Muscle of arm (tissue), 12 donors: ENCODE measurements around the gene TOMM22. TPM values are rescaled to one million over a fixed set of nuclear protein-coding genes. Genes with fewer than 3 reads are reported as not detected.

Source experiments
- DNase-seq: peaks from one replicate; pipeline ENCODE4 v3.0.0-alpha.2; 2013
- polyA plus RNA-seq, 12 donors: library from polyadenylated mRNA; unstranded; fragments of 120-200 nt; gene quantifications; one replicate each; pipeline ENCODE4 v1.2.1, GENCODE V29; 2013; ENCODE audit not compliant: insufficient read length in 12 of 12

The TOMM22 gene
- polyA plus RNA-seq, 12 donors: 63.9 to 88.3 (median 83.5) TPM; not detected in 1

- DNase-seq: no peak
These were observed 29.1 kb downstream of the TOMM22 start for GRCh38 chr22:38710866-38711265.

- no peak for DNase-seq
These were observed 30.9 kb downstream of the TOMM22 start for GRCh38 chr22:38712486-38713207.

DNA sequence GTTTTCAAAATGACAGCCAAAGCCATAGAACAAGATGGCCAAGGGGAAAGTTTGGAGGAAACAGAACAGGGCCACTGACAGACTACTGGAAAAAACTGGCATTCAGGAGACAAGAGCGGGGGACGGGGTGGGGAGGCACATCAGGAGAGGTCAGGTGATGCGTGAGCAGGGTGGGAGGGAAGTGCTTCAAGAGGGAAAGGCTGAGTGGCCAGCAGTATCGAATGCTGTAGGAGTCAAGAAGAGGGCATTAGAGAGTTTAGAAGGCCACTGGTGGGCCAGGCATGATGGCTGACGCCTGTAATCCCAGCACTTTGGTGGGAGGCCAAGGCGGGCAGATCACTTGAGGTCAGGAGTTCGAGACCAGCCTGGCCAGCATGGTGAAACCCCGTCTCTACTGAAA, 32.2 kb downstream of the TOMM22 start:
- DNase-seq: no peak

- no peak for DNase-seq
These were observed 33.5 kb downstream of the TOMM22 start for GRCh38 chr22:38715176-38715764.

- no peak for DNase-seq
These were observed 34.1 kb downstream of the TOMM22 start for GRCh38 chr22:38715852-38716251.

DNA sequence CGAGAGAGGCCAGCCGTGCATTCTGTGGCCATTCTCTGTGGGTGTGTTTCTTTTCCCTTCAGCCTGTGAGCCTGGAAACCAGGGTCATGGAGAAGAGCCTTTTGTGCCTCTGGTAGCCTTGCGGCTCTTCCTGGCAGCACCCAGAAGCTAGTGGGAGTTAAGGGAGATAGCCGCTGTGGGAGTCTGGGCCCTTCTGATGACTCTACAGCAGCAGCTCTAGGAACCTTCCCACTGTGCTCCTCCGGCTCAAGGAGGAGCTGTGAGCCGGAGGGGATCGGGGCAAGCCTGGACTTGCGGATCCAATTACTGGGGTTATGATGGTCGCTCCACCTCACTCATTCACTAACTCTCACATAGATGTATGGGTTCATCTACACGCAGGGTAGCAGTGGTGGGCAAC, 34.5 kb downstream of the TOMM22 start:
- DNase-seq: no peak

- no peak for DNase-seq
These were observed 35.1 kb downstream of the TOMM22 start for GRCh38 chr22:38716826-38717225.

- no peak for DNase-seq
These were observed 35.5 kb downstream of the TOMM22 start for GRCh38 chr22:38717244-38717643.

DNA sequence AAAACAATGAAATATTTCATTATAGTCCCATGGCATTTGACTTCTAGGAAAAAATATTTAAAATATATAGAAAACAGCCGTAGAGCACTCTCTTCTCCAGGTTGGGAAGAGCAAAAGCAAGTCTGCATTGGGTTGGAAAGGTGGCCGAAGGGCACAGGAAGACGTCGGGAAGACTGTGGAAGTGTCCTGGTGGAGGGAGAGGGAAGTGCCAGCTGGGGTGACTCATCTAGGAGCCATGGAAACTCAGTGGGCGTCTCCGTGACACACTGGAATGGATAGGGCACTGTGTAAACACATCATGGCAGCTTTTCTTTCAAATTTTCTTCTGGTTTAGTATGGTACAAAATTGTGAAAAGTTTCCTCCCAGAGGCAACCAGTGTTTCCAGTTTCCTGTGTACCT, 36.7 kb downstream of the TOMM22 start:
- no peak for DNase-seq

GRCh38 chr22:38719196-38719595, 37.4 kb downstream of the TOMM22 start:
- DNase-seq: no peak

GRCh38 chr22:38720350-38720749, 38.6 kb downstream of the TOMM22 start:
- no peak for DNase-seq

- no peak for DNase-seq
These were observed 39.8 kb downstream of the TOMM22 start for GRCh38 chr22:38721551-38721950.

DNA sequence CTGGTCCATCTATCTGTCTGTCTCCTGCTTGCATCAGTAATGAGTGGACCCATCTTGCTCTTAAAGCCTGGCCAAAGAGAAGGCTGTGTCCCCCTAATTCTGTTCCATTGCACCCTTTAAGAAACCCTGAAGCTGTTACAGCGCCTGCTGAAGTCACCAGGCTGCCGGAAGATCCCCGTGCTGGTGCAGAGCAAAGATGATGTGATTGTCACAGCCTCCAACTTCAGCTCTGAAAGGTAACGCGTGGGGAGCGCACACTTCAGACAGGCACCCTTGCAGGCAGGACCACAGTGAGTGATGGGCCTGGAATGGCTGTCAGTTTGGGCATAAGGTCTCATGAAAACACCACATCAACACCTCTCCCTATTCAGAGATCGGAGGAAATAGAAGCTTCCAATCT, 42.4 kb downstream of the TOMM22 start:
- DNase-seq: no peak

GRCh38 chr22:38724926-38725571, 43.3 kb downstream of the TOMM22 start:
- no peak for DNase-seq

DNA sequence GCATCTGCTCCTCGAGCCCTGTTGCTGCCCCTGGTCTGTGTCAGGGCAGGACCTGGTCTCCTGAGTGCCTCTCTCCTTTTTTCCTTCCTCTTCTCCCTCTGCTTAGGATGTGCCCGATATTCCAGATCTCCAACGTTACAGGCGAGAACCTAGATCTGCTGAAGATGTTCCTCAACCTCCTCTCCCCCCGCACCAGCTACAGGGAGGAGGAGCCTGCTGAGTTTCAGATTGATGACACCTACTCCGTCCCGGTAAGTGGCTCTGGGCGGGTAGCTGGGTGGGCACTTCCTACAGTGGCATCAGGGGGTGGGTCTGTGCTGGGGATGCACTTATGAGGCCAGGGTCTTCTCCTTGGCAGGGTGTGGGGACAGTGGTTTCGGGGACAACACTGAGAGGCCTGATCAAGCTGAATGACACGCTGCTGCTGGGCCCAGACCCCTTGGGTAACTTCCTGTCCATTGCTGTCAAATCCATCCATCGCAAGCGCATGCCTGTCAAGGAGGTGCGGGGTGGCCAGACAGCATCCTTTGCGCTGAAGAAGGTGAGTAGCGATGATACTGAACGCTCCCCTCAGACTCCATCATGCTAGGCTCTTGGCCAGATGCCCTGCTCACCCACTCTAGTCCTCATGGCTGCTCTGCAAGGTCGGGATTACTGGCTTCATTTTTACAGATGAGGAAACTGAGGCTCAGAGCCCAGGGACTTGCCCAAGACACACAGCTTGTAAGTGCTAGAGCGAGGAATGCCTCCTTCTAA, 44.3 kb downstream of the TOMM22 start:
- DNase-seq: no peak

DNA sequence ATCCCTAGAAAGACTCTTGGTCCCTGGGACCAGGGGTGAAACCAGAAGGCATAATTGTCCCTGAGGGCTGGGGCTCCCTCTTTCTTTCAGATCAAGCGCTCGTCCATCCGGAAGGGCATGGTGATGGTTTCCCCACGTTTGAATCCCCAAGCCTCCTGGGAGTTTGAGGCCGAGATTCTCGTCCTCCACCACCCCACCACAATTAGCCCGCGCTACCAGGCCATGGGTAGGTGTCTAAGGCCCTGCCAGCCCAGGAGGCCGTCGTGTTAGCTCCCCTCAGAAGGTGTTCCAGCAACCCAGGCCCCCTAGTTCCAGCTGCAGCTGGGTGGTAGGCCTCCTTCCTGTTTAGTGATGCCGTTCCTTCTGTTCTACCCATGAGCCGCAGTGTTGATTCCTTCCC, 45.4 kb downstream of the TOMM22 start:
- DNase-seq: no peak

- no peak for DNase-seq
These were observed 46.0 kb downstream of the TOMM22 start for GRCh38 chr22:38727530-38728451.

GRCh38 chr22:38728871-38729796, 47.4 kb downstream of the TOMM22 start:
- no peak for DNase-seq

GRCh38 chr22:38729946-38730345, 48.2 kb downstream of the TOMM22 start:
- DNase-seq: no peak

GRCh38 chr22:38730411-38730871, 48.7 kb downstream of the TOMM22 start:
- DNase-seq: no peak
